GM20431 (cell line): ENCODE measurements around the gene ZNF584.
"Not testable (repeated sequence)": the region's sequence is repeated elsewhere in the genome, so short reads cannot be mapped to it uniquely, and the experiment has no call there.

Source experiments
- in situ Hi-C: fragments of 300-500 bp; cut with MseI, MboI; formaldehyde crosslinking; loops from one replicate; pipeline ENCODE4 v1.15.0; 2020; ENCODE audit warnings: low sequenced_read_pairs; ENCODE audit not compliant: unreplicated experiment

Gene ZNF584

GRCh38 chr19:58408152-58409009 is at the start of gene ZNF584:
Gene ZNF584, plus strand, starts transcription at chr19:58408649. Its CDS starts 499 bp downstream, at chr19:58409148.
- in situ Hi-C loops: no loop called here

DNA sequence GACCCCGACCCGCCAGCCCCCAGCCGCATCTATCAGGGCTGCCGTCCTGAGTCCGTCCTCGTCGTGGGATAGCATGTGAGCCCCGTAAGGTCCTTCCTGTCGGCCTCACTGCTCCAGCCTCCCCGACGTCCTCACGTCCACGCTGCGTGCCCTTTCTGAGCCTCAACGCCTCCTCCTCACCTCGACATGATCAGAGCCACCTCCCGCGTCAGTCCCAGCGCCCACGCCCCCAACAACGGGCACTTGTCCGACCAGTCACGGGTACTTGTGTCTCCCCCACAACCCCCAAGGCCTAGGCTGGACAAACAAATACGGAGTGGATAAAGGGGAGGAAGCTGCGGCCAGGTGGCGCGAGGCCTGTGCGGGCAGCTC is 46.6 kb upstream of the ZNF584 start:
- in situ Hi-C loops: no loop called here

DNA sequence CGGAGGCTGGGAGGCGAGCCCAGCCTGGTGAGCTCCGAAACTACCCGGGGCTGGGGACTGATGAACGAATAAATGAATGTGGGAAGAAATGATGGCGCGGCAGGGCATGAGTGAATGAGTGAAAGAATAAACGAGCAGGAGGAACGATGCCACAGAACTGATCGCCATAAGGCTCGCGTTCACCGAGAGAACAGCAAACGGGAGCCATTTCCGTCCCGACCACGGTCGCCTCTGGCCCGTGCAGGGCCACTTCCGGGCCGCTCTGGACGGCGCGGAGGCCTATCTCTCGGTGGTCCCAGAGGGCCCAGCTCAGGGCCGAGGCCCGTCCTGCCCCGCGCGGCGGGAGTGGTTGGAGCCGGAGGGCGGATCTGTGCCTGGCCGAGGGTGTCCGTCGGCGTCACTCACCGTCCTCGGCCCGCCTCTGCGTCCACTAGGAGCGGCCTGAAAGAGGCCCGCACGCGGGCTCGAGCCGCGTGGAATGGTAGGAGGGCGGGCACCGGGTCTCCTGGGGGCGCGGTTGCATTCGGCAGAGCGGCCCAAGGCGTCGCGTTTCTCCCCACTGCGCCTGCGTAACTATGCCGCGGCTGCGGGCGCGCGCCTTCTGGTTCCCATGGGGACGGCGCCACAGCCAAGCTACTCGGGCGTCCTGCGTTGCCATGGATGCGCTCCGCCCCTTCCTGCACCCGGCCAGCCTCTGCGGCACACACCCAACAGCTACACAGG is 46.0 kb upstream of the ZNF584 start, which contains the start of gene ZNF497:
TSS of gene ZNF497 (minus strand) at position 480 of the 723 bp plus-strand sequence. CDS start 5,116 bp downstream, outside the sequence.
- in situ Hi-C loops: no loop called here

GRCh38 chr19:58364146-58364545 is 44.3 kb upstream of the ZNF584 start:
- in situ Hi-C loops: no loop called here

GRCh38 chr19:58366585-58367430 is 41.6 kb upstream of the ZNF584 start:
- in situ Hi-C loops: no loop called here

DNA sequence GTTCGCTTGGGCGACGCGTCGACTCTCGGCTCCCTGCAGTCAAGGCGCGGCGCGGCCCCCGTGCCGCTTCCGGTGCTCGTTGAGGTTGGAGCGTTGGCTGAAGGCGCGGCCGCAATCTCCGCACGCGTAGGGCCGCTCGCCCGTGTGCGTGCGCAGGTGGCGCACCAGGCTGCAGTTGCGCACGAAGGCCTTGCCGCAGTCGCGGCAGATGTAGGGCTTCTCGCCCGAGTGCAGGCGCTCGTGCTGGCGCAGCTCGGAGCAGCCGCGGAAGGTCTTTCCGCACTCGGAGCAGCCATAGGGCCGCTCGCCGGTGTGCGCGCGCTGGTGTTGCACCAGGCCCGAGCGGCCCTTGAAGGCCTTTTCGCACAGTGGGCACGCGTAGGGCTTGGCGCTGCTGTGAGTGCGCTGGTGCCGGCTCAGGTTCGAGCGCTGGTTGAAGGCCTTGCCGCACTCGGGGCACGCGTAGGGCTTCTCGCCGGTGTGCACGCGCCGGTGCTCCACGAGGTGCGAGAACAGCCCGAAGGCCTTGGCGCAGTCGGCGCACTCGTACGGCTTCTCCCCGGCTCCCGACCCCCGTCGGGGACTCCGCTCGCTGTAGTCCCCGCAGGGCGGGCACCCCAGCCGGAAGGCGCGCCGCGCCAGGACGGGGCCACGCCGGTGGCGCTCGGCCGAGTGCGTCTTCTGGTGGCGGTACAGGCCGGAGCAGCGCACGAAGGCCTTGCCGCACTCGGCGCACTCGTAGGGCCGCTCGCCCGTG is 40.6 kb upstream of the ZNF584 start:
- in situ Hi-C loops: no loop called here

- in situ Hi-C loops: no loop called here
These were observed 39.7 kb upstream of the ZNF584 start for GRCh38 chr19:58368561-58369360.

GRCh38 chr19:58372311-58373133 is 35.9 kb upstream of the ZNF584 start:
- in situ Hi-C loops: no loop called here

DNA sequence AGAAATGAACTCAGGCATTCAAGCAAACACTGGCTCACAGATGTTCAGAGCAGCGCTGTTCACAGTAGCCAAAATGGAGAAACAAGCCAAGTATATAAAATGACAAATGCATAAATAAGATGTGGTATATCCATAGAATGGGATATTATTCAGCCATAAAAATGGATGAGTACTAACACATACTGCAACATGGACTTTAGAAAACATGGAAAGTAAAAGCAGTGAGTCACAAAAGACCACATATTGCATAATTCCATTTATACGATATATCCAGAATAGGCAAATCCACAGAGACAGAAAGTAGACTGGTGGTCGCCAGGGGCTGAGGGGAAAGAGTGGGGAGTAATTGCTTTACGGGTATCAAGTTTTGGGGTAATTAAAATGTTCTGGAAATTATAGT is 34.2 kb upstream of the ZNF584 start:
- in situ Hi-C loops: no loop called here

DNA sequence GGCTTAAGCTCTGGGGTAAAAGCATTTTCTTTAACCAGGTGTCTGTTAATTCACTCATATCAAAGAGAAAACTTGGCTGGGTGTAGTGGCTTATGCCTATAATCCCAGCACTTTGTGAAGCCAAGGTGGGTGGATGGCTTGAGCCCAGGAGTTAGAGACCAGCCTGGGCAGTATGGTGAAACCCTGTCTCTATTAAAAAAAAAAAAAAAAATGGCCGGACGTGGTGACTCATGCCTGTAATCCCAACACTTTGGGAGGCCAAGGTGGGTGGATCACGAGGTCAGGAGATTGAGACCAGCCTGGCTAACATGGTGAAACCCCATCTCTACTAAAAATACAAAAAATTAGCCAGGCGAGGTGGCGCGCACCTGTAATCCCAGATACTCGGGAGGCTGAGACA is 31.7 kb upstream of the ZNF584 start:
- in situ Hi-C loops: not testable (repeated sequence)

DNA sequence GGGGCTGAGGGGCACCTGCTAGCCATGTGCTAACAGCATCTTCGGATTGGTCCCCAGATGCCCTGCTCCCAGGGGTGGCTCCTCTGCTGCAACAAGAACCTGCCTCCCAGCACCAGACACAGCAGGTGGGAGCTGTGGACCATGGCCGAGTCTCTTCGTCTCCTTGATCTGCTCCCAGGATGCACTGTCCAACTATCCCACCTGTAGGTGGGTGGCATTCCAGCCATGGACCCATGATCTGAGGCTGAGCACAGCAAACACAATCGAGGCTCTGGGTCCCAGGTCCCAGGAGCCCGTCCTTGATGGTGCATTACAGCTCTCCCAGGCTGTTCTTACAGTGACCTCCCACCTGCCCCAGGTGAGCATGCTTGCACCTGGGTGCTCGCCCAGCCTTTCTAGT is 29.2 kb upstream of the ZNF584 start:
- in situ Hi-C loops: no loop called here

DNA sequence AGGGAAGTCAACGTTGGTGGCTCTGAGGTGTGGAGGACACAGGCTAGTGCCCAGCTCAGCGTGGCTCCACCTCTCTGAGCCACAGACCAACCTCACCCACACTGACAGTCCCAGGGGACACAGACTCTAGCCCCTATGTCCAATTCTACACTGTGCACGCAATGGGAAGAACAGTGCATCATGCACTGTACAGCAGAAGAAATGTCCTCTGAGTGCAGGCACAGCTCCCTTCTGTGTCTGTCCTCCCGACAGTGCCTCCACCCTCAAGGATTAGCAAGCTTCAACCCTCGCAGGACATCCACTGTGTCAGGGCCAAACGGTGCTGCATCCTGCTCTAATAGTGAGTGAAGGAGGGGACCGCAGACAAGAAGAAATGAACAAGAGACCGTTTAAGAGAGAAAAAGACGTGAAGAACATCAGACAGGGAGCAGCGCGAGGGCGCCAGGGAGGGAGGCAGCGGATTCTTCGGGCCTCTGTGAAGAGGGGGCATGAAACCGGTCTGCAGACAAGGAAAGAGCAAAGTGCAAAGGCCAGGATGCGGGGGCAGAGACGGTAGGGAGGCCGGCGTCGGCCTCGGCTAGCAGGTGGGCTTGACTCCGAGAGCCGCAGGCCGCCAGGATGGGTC is 28.3 kb upstream of the ZNF584 start:
- in situ Hi-C loops: no loop called here

DNA sequence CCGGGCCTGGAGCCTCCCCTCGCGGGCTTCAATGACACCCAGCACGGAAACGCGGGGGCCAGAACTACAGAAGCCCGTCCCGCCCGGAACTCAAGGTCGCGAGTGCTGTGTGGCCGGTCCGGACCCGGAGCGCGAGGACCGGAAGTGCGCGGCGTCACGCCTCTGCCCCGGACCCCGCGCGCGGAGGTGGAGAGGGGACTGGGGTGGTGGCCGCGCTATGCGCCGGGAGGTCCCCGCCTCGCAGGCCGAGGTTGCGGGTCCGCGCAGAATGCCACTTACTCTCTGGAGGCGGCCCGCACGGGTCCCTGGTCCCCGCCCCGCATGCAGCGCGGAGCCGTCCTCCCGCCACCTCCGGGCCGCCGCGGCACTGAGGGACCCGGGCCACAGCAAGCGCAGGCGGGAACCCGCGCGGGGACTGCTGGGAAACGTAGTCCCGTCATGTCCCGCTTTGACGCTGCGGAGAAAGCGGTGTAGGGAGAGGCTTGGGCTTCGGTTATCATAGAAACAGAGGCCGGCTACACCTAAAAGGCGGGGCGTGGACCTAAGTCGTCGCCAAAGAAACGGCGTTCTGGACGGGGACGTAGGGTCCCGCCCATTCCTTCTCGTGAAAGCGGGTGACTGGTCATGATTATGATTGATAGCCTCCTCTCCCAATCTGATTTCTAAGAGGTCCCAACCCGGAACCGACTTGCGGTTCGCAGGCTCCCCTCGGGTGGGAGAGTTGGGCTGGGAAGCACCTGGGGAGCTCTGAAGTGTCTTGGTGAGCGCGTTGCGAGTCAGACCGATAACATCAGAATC is 27.6 kb upstream of the ZNF584 start, which contains the start of gene ZNF837:
TSS of gene ZNF837 (minus strand) at position 369 of the 798 bp plus-strand sequence. CDS start 11,698 bp downstream, outside the sequence.
- in situ Hi-C loops: no loop called here

DNA sequence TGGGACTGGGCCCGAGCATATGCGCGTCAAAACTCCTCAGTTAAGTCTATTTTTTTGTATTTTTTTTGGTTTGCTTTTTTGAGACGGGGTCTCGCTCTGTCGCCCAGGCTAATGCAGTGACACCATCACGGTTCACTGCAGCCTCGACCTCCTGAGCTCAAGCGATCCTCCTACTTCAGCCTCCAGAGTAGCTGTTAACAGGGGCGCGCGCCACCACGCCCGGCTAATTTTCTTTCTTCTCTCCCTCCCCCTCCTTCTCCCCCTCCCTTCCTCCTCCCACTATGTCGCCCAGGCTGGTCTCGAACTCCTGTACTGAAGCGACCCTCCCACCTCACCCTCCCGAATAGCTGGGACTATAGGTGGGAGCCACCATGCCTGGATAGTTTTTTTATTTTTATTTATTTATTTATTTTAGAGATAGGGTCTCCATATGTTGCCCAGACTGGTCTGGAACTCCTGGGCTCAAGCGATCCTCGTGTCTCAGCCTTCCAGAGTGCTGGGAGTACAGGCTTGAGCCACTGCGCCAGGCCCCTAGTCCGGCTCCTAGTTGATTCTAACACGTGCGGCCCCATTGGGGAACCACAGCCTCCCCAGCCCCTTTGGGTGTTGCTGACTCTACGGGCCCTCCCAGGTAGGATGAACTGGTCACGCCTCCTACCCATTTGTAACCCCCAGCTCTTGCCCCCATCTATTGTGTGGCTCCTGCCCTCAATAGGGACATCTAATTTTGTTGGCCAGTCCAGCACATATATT is 26.8 kb upstream of the ZNF584 start:
- in situ Hi-C loops: no loop called here

GRCh38 chr19:58382997-58383603 is 25.3 kb upstream of the ZNF584 start:
- in situ Hi-C loops: no loop called here
